Endothelial cell (in vitro differentiated cells): ENCODE results near the gene FAM111A. TPM values are rescaled to one million over a fixed set of nuclear protein-coding genes. Genes with fewer than 3 reads are reported as not detected.
"Not testable (repeated sequence)": the region's sequence is repeated elsewhere in the genome, so short reads cannot be mapped to it uniquely, and the experiment has no call there.

Experiments used
- DNase-seq: peaks from one replicate; pipeline ENCODE4 v3.0.0; 2021; ENCODE audit warnings: low spot score
- H3K27ac Mint-ChIP-seq: one replicate; pipeline ENCODE4 v1.8.0; 2021; ENCODE audit warnings: mixed read lengths, inconsistent platforms; ENCODE audit not compliant: unreplicated experiment
- H3K27me3 Mint-ChIP-seq: one replicate; pipeline ENCODE4 v1.8.0; 2021; ENCODE audit warnings: mild to moderate bottlenecking, moderate library complexity, mixed read lengths, inconsistent platforms; ENCODE audit not compliant: unreplicated experiment
- H3K36me3 Mint-ChIP-seq: one replicate; pipeline ENCODE4 v1.8.0; 2021; ENCODE audit warnings: mild to moderate bottlenecking, low read depth, mixed read lengths, inconsistent platforms; ENCODE audit not compliant: unreplicated experiment
- H3K4me1 Mint-ChIP-seq: one replicate; pipeline ENCODE4 v1.8.0; 2021; ENCODE audit warnings: mild to moderate bottlenecking, mixed read lengths, inconsistent platforms; ENCODE audit not compliant: unreplicated experiment
- H3K4me3 Mint-ChIP-seq: one replicate; pipeline ENCODE4 v1.8.0; 2021; ENCODE audit warnings: mild to moderate bottlenecking, mixed read lengths, inconsistent platforms; ENCODE audit not compliant: unreplicated experiment
- H3K9me3 Mint-ChIP-seq: one replicate; pipeline ENCODE4 v1.8.0; 2021; ENCODE audit warnings: mixed read lengths, inconsistent platforms; ENCODE audit not compliant: unreplicated experiment
- CTCF ChIP-seq: fragments of 200-600 bp; sonication (generic); IDR thresholded peaks from one replicate; pipeline ENCODE4 v1.5.0; 2021; ENCODE audit warnings: antibody characterized with exemption; ENCODE audit not compliant: unreplicated experiment
- total RNA-seq: library from RNA; stranded (reverse); fragmentation: NEBNext Ultra II Directional; extraction: Animal tissue kit (Norgen Biotek cat#: 25700); gene quantifications from one replicate; pipeline ENCODE4 v1.2.1, GENCODE V29; 2021; ENCODE audit not compliant: unreplicated experiment

Gene FAM111A
- total RNA-seq, 1 donor from 2014 or later: 30.8 TPM

GRCh38 chr11:59115553-59115952 is 27.1 kb upstream of the FAM111A start:
- no peaks in the 10 kb centered on the region for H3K9me3 Mint-ChIP-seq
- DNase-seq: no peak
- TF ChIP-seq CTCF: no peak
- no peaks in the 10 kb centered on the region for H3K4me1 Mint-ChIP-seq
- peaks cover 22% of the 10 kb centered on the region for H3K36me3 Mint-ChIP-seq
- no peak overlapping the region for H3K4me3 Mint-ChIP-seq
- no peak overlapping the region for H3K27ac Mint-ChIP-seq
- peaks cover 3% of the 10 kb centered on the region for H3K27me3 Mint-ChIP-seq

DNA sequence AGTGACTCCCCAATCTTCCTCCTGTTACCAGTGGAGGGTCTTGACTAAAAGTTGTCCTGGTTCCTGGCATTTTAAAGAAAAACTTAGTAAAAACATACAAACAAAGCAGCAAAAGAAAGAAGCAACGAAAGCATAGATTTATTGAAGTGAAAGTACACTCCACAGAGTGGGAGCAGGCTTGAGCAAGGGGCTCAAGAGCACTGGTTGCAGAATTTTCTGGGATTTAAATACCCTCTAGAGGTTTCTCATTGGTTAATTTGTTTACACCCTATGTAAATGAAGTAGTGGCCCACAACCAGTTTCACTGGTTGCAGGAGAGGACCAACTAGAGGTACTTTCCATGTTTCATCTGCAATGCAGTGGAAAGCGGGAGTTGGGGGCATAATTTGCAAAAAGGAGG is 24.9 kb upstream of the FAM111A start:
- Mint-ChIP-seq H3K4me1 (no peaks in the 10 kb centered on the region), H3K4me3 (no peak overlapping the region), H3K36me3 (peaks cover 22% of the 10 kb centered on the region), H3K27me3 (peaks cover 3% of the 10 kb centered on the region), H3K9me3 (no peaks in the 10 kb centered on the region), H3K27ac (no peak overlapping the region)
- TF ChIP-seq CTCF: no peak
- no peak for DNase-seq

- TF ChIP-seq CTCF: no peak
- no peaks in the 10 kb centered on the region for H3K4me1 Mint-ChIP-seq
- H3K36me3 Mint-ChIP-seq: peaks cover 25% of the 10 kb centered on the region
- no peak overlapping the region for H3K4me3 Mint-ChIP-seq
- H3K27ac Mint-ChIP-seq: no peak overlapping the region
- no peak for DNase-seq
- H3K27me3 Mint-ChIP-seq: no peaks in the 10 kb centered on the region
- H3K9me3 Mint-ChIP-seq: no peaks in the 10 kb centered on the region
Observed at GRCh38 chr11:59119826-59120225, 22.8 kb upstream of the FAM111A start.

- H3K4me3 Mint-ChIP-seq: no peak overlapping the region
- no peaks in the 10 kb centered on the region for H3K4me1 Mint-ChIP-seq
- peaks cover 4% of the 10 kb centered on the region for H3K9me3 Mint-ChIP-seq
- peak; percentile 81 for TF ChIP-seq CTCF
- peaks cover 22% of the 10 kb centered on the region for H3K36me3 Mint-ChIP-seq
- peaks cover 3% of the 10 kb centered on the region for H3K27me3 Mint-ChIP-seq
- no peak overlapping the region for H3K27ac Mint-ChIP-seq
- DNase-seq: peak; percentile 93
Observed at GRCh38 chr11:59135648-59136461, 6.8 kb upstream of the FAM111A start.

- not testable (repeated sequence) for H3K27ac Mint-ChIP-seq, H3K27me3 Mint-ChIP-seq, H3K9me3 Mint-ChIP-seq, H3K4me3 Mint-ChIP-seq, DNase-seq, H3K4me1 Mint-ChIP-seq
- peaks cover 16% of the 10 kb centered on the region for H3K36me3 Mint-ChIP-seq
Observed at GRCh38 chr11:59136551-59136950, 6.1 kb upstream of the FAM111A start.
